BLaER1 (cell line): ENCODE data around the gene CMSS1.

Experiments used
- H3K27ac ChIP-seq: shearing (Covaris generic); formaldehyde crosslinking; 2 replicates; pipeline ENCODE4 v1.8.1; 2022
- H3K27me3 ChIP-seq: shearing (Covaris generic); formaldehyde crosslinking; 2 replicates; pipeline ENCODE4 v1.8.1; 2022
- H3K36me3 ChIP-seq: shearing (Covaris generic); formaldehyde crosslinking; 2 replicates; pipeline ENCODE4 v1.8.1; 2022
- H3K4me1 ChIP-seq: shearing (Covaris generic); formaldehyde crosslinking; 2 replicates; pipeline ENCODE4 v1.8.1; 2022
- H3K4me2 ChIP-seq: shearing (Covaris generic); formaldehyde crosslinking; 2 replicates; pipeline ENCODE4 v1.8.1; 2022
- H3K4me3 ChIP-seq: shearing (Covaris generic); formaldehyde crosslinking; 2 replicates; pipeline ENCODE4 v1.8.1; 2022
- H3K9ac ChIP-seq: shearing (Covaris generic); formaldehyde crosslinking; 2 replicates; pipeline ENCODE4 v1.8.1; 2022
- H3K9me3 ChIP-seq: shearing (Covaris generic); formaldehyde crosslinking; 2 replicates; pipeline ENCODE4 v1.8.1; 2022
- H4K20me1 ChIP-seq: shearing (Covaris generic); formaldehyde crosslinking; 2 replicates; pipeline ENCODE4 v1.8.1; 2022
- Cebpa-rat ChIP-seq: shearing (Covaris generic); IDR thresholded peaks from 2 replicates; pipeline ENCODE4 v1.8.1; 2022

CMSS1 gene

DNA sequence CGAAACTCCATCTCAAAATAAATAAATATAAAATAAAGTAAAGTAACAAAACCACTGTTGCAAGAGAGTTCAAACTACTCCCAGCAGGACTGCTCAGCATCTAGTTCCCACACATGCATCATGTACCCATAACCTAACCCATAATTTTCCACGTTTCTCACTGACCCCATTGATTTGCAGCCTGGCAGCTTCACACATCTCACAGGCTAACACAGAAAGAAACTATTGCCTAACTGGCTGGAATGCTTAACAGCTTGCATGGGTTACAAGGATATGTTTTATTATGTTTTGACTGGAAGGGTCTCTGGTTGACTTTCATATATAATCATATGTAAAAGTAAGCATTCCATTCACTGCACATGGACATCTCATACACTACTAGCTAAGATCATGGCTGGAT, 387.5 kb downstream of the CMSS1 start:
- no peak for TF ChIP-seq Cebpa-rat
- no peak overlapping the region for H3K27ac ChIP-seq
- no peaks in the 10 kb centered on the region for H3K36me3 ChIP-seq
- H3K9ac ChIP-seq, result no peak overlapping the region
- H3K4me1 ChIP-seq, result peaks cover 6% of the 10 kb centered on the region
- H3K4me3 ChIP-seq, result no peak overlapping the region
- no peaks in the 10 kb centered on the region for H3K27me3 ChIP-seq
- no peaks in the 10 kb centered on the region for H4K20me1 ChIP-seq
- no peak overlapping the region for H3K4me2 ChIP-seq
- H3K9me3 ChIP-seq, result peaks cover 13% of the 10 kb centered on the region

DNA sequence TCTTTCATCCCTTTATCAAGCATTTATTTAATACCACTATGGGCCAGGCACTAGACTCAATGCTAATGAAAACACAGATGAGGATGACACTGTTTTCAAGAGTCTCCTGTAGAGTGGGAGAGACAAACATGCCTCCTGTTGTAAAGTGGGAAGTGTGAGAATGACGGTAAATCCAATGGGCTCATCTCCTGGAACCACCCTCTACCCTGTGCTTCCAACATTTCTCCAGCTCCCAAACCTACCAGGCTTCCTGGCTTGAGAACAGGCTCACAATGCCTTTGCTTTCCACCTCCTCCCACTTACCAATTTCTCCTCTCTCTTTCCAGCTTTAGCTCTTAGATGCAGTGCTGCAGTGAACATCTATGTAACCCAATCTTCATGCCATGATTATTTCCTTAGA, 389.0 kb downstream of the CMSS1 start:
- TF ChIP-seq Cebpa-rat, result no peak
- H3K27ac ChIP-seq, result no peak overlapping the region
- H3K9me3 ChIP-seq, result peaks cover 13% of the 10 kb centered on the region
- peaks cover 21% of the 10 kb centered on the region for H3K4me1 ChIP-seq
- no peak overlapping the region for H3K4me3 ChIP-seq
- no peak overlapping the region for H3K9ac ChIP-seq
- H3K27me3 ChIP-seq, result no peaks in the 10 kb centered on the region
- H4K20me1 ChIP-seq, result no peaks in the 10 kb centered on the region
- H3K36me3 ChIP-seq, result no peaks in the 10 kb centered on the region
- H3K4me2 ChIP-seq, result no peak overlapping the region

DNA sequence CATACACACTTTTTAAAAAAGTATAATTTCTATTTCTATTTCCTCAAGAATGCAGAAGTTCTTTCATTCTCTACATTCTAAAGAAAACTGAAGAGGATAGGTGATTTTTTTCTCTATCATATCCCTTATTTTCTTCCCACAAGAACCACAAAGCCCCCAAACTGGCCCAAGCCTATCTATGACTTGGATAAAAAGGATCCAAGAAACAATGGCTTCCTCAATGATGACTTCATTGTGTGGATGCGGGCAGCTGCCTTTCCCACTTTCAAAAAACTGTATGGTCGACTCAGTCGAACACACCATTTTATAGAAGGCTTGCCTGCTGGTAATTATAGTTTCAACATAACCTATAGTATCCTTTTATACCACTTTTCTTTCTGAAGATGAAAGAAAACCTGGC, 390.2 kb downstream of the CMSS1 start:
- Histone ChIP-seq H3K27ac (no peak overlapping the region), H3K36me3 (no peaks in the 10 kb centered on the region), H3K27me3 (no peaks in the 10 kb centered on the region), H3K9me3 (peaks cover 13% of the 10 kb centered on the region), H3K9ac (no peak overlapping the region), H3K4me1 (peaks cover 22% of the 10 kb centered on the region), H3K4me3 (no peak overlapping the region), H4K20me1 (no peaks in the 10 kb centered on the region), H3K4me2 (no peak overlapping the region)
- no peak for TF ChIP-seq Cebpa-rat

DNA sequence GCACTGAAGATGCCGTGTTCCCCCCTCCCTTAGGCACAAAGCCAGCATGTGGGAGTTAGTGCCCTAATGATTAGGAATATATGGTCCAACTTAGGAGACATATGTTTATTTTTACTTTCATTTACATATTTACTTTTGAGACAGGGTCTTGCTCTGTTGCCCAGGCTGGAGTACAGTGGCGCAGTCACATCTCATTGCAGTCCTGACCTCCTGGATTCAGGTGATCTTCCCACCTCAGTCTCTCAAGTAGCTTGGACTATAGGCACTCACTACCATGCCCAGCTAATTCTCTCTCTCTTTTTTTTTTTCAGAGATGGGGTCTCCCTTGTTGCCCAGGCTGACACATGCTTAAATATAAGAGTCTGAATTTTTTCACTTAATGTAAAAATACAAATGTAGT, 391.5 kb downstream of the CMSS1 start:
- H3K9me3 ChIP-seq, result peaks cover 5% of the 10 kb centered on the region
- no peak for TF ChIP-seq Cebpa-rat

DNA sequence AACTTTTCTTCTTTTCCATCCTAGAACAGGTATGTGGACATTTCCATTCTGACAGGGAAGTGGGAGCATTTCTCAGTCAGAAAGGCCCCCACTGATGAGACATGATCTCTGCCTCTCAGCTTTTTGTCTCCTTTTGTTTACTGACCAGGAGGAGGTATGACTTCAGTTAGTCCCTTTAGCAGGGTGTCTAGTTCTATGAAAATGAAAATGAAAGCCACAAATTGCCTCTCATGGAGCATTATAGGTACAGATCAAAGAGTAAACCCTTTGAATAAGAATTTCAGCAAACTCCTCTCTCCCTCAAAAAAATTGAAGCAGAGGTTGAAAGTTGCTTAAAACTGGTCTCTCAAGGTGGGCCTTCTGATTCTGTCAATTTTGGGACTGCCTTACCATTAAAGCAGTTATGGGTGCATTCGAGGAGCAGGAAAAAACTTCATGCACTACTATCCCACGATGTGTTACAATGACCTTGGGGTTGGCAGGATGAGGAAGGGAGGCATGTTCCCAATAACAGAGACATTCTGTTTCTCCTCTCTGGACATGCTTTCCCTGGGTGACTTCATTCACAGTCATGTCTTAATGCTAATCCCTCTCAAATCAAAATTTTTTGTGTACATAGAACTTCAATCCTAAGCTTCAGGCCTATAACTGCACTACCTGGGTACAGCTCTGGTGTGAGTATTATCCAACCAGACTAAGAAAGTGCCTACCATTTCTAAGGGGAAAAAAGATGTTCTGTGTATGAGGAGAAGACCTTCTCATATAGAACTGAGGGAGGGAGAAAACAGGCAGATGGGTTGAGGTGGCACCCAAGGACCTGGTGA, 392.5 kb downstream of the CMSS1 start:
- no peak overlapping the region for H3K4me3 ChIP-seq
- no peak for TF ChIP-seq Cebpa-rat
- no peaks in the 10 kb centered on the region for H3K9me3 ChIP-seq
- no peak overlapping the region; the same call in 1 of the 2 replicates for H3K9ac ChIP-seq
- no peaks in the 10 kb centered on the region for H4K20me1 ChIP-seq
- H3K36me3 ChIP-seq, result no peaks in the 10 kb centered on the region
- H3K4me1 ChIP-seq, result peaks cover 22% of the 10 kb centered on the region
- peak overlapping the region; percentile 61 for H3K27ac ChIP-seq
- no peaks in the 10 kb centered on the region for H3K27me3 ChIP-seq
- peak overlapping the region; percentile 77 for H3K4me2 ChIP-seq

More for the DNA sequence above, 391.5 kb downstream of the CMSS1 start:
- Histone ChIP-seq H4K20me1 (no peaks in the 10 kb centered on the region), H3K4me3 (no peak overlapping the region), H3K36me3 (no peaks in the 10 kb centered on the region), H3K9ac (no peak overlapping the region), H3K4me2 (no peak overlapping the region), H3K27me3 (no peaks in the 10 kb centered on the region), H3K4me1 (peaks cover 22% of the 10 kb centered on the region), H3K27ac (no peak overlapping the region)

DNA sequence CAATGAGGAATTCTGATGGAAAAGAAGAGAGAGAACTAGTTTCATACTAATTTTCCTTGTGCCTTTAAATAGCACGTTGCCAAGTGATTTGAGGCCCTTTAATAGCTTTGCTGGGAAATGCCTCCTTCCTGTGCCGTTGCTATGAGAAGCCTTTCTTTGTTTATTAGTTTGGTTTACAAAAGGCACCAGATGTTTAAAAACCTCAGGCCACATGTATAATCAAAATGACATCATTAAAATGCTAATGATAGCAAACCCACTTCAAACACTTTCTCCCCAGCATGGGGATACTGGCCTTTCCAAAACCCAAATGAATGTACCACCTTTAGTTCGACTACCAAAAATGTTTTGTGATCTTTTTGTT, 393.1 kb downstream of the CMSS1 start:
- H3K9ac ChIP-seq, result no peak overlapping the region; the same call in 1 of the 2 replicates
- H3K27ac ChIP-seq, result peak overlapping the region; percentile 61
- no peaks in the 10 kb centered on the region for H4K20me1 ChIP-seq
- H3K4me2 ChIP-seq, result peak overlapping the region; percentile 77
- TF ChIP-seq Cebpa-rat, result no peak
- H3K9me3 ChIP-seq, result no peaks in the 10 kb centered on the region
- no peak overlapping the region for H3K4me3 ChIP-seq
- H3K4me1 ChIP-seq, result peaks cover 22% of the 10 kb centered on the region
- H3K27me3 ChIP-seq, result no peaks in the 10 kb centered on the region
- H3K36me3 ChIP-seq, result no peaks in the 10 kb centered on the region

DNA sequence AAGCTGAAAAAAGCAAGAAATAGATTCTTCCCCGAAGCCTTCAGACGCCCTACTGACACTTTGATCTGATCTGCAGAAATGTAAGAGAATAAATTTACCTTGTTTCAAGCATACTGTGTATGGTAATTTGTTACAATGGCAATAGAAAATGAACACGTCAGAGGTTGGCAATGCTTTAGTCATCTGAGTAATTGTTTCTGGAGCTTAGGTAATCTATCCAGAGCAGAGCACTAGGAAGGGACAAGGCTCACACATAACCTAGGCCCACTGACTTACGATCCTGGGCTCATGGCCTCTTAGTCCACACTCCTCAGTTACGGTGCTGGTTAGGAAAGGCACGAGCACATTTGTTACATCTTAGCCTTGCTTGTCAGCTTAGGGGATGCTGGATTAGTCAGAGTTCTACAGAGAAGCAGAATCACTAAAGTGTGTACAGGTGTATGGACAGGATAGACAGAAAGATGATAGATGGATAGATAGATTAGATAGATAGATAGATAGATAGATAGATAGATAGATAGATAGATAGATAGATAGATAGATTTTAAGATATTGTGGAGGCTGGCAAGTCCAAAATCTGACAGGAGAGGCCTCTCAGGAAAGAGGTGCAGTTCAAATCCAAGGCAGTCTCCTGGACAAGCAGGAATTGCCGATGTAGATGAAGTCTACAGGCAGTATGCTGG, 396.4 kb downstream of the CMSS1 start:
- no peak overlapping the region for H3K9ac ChIP-seq
- no peak overlapping the region for H3K27ac ChIP-seq
- H3K36me3 ChIP-seq, result no peaks in the 10 kb centered on the region
- no peak for TF ChIP-seq Cebpa-rat
- no peak overlapping the region for H3K4me2 ChIP-seq
- no peaks in the 10 kb centered on the region for H4K20me1 ChIP-seq
- no peaks in the 10 kb centered on the region for H3K9me3 ChIP-seq
- no peaks in the 10 kb centered on the region for H3K27me3 ChIP-seq
- H3K4me3 ChIP-seq, result no peak overlapping the region
- H3K4me1 ChIP-seq, result peaks cover 22% of the 10 kb centered on the region

DNA sequence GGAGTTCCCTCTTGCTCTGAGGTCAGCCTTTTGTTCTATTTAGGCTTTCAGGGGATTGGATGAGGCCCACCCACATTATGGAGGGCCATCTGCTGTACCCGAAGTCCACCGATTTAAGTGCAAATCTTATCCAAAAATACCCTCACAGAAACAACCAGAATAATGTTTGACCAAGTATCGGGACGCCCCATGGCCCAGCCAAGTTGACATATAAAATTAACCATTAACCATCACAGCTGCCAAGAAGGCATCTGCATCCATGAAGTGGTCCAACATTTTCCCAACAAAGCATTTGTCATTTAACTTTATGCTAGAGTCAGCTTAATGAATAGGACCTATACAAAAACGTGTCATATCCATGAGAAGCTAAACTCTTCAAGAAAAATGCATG, 396.9 kb downstream of the CMSS1 start:
- Histone ChIP-seq H3K27ac (no peak overlapping the region), H3K4me3 (no peak overlapping the region), H4K20me1 (no peaks in the 10 kb centered on the region), H3K4me1 (peaks cover 22% of the 10 kb centered on the region), H3K9ac (no peak overlapping the region), H3K4me2 (no peak overlapping the region), H3K36me3 (no peaks in the 10 kb centered on the region), H3K27me3 (no peaks in the 10 kb centered on the region), H3K9me3 (peaks cover 2% of the 10 kb centered on the region)
- no peak for TF ChIP-seq Cebpa-rat

DNA sequence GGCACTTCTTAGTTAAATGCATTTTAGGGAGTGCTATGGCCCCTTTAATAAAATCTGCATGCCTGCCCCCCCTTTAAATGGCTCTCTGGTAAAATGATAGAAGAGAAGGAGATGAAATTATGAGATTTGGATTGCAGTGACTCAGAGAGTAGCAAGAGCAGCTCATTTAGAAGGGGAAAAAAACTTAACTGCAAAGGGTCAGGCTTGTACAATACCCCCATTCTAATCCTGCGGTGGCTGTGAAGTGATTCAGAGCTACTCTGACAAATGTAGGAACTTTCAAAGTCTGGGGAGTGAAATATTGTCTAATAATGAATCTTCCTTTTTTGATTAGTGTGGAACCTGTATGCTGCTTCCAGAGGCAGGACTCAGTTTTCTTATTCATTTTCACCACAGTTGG, 399.1 kb downstream of the CMSS1 start:
- Histone ChIP-seq H3K4me3 (no peak overlapping the region), H3K27ac (no peak overlapping the region), H4K20me1 (no peaks in the 10 kb centered on the region), H3K4me2 (no peak overlapping the region), H3K4me1 (peaks cover under 1% of the 10 kb centered on the region; the same call in 1 of the 2 replicates), H3K27me3 (no peaks in the 10 kb centered on the region), H3K36me3 (no peaks in the 10 kb centered on the region), H3K9me3 (peaks cover 5% of the 10 kb centered on the region), H3K9ac (no peak overlapping the region)
- no peak for TF ChIP-seq Cebpa-rat

DNA sequence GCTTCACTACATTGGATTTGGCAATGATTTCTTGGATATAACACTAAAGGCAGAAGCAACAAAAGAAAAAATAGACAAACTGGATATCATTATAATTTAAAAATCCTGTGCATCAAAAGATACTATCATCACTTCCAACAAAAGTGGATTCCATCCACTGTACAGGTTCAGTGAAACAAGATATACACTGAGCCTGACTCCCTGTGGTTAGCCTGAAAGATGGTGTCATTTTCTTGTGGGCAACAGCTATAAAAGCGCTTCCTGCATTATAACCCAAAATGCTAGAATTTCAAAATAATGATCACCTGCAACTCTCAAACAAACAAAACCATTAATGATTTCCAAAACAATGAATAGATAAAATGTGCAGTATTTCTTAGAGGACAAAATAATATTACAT, 403.5 kb downstream of the CMSS1 start:
- TF ChIP-seq Cebpa-rat, result no peak
- Histone ChIP-seq H3K9me3 (peaks cover 10% of the 10 kb centered on the region), H3K36me3 (no peaks in the 10 kb centered on the region), H3K4me2 (no peak overlapping the region), H4K20me1 (no peaks in the 10 kb centered on the region), H3K27ac (no peak overlapping the region), H3K4me3 (no peak overlapping the region), H3K9ac (no peak overlapping the region), H3K4me1 (no peaks in the 10 kb centered on the region), H3K27me3 (no peaks in the 10 kb centered on the region)
